ENCODE results near the gene CFAP20. TPM values are rescaled to one million over a fixed set of nuclear protein-coding genes. Genes with fewer than 3 reads are reported as not detected.
"Not testable (repeated sequence)": the region's sequence is repeated elsewhere in the genome, so short reads cannot be mapped to it uniquely, and the experiment has no call there.

Gene CFAP20
- total and polyA plus RNA-seq, 2 experiments from 2014 or later: 71.6 to 74.6 TPM

- H3K4me3 ChIP-seq: no peak overlapping the region
- no peaks in the 10 kb centered on the region for H3K9me2 ChIP-seq (replicated peaks; ENCODE audit: insufficient read depth)
- no peak overlapping the region for H2AFZ ChIP-seq
- H3K4me1 ChIP-seq (ENCODE audit: insufficient read depth): no peaks in the 10 kb centered on the region
- H3K4me2 ChIP-seq: no peak overlapping the region
- no peaks in the 10 kb centered on the region for H3K36me3 ChIP-seq (replicated peaks; ENCODE audit: insufficient read depth, low read depth)
- H4K20me1 ChIP-seq (ENCODE audit: insufficient read depth, poor library complexity, severe bottlenecking): no peaks in the 10 kb centered on the region
- no peak for DNase-seq (ENCODE audit: low spot score)
- TF ChIP-seq EZH2phosphoT487 (IDR thresholded peaks at IDR 0.05; ENCODE audit: low read depth, severe bottlenecking, unreplicated experiment) (no peak), CTCF (IDR thresholded peaks at IDR 0.05; ENCODE audit: poor library complexity) (no peak), EZH2 (IDR thresholded peaks at IDR 0.05; ENCODE audit: borderline replicate concordance) (no peak)
- 90% methylated on average over 15 of the region's 15 CpGs for WGBS (ENCODE audit: low lambda C conversion rate, missing lambda C conversion rate)
- H3K27me3 ChIP-seq: no peaks in the 10 kb centered on the region
- H3K27ac ChIP-seq: no peak overlapping the region
- no peaks in the 10 kb centered on the region for H3K9me3 ChIP-seq (ENCODE audit: low read depth)
- H3K79me2 ChIP-seq: no peaks in the 10 kb centered on the region
These were observed 34.2 kb downstream of the CFAP20 start for GRCh38 chr16:58094791-58095574.

GRCh38 chr16:58094026-58094425 lies 35.2 kb downstream of the CFAP20 start:
- H3K27ac ChIP-seq: no peak overlapping the region
- H3K4me1 ChIP-seq (ENCODE audit: insufficient read depth): no peaks in the 10 kb centered on the region
- TF ChIP-seq EZH2 (IDR thresholded peaks at IDR 0.05; ENCODE audit: borderline replicate concordance) (no peak), EZH2phosphoT487 (IDR thresholded peaks at IDR 0.05; ENCODE audit: low read depth, severe bottlenecking, unreplicated experiment) (no peak), CTCF (IDR thresholded peaks at IDR 0.05; ENCODE audit: poor library complexity) (no peak)
- no peaks in the 10 kb centered on the region for H3K9me3 ChIP-seq (ENCODE audit: low read depth)
- no peak for DNase-seq (ENCODE audit: low spot score)
- H2AFZ ChIP-seq: no peak overlapping the region
- 95% methylated on average over 5 of the region's 5 CpGs for WGBS (ENCODE audit: low lambda C conversion rate, missing lambda C conversion rate)
- H3K9me2 ChIP-seq (replicated peaks; ENCODE audit: insufficient read depth): no peaks in the 10 kb centered on the region
- no peaks in the 10 kb centered on the region for H4K20me1 ChIP-seq (ENCODE audit: insufficient read depth, poor library complexity, severe bottlenecking)
- no peak overlapping the region for H3K4me3 ChIP-seq
- no peak overlapping the region for H3K4me2 ChIP-seq
- no peaks in the 10 kb centered on the region for H3K36me3 ChIP-seq (replicated peaks; ENCODE audit: insufficient read depth, low read depth)
- no peaks in the 10 kb centered on the region for H3K79me2 ChIP-seq
- H3K27me3 ChIP-seq: no peaks in the 10 kb centered on the region

- H3K27me3 ChIP-seq; H2AFZ ChIP-seq; H3K79me2 ChIP-seq; H3K9me3 ChIP-seq (ENCODE audit: low read depth); H3K9me2 ChIP-seq (replicated peaks; ENCODE audit: insufficient read depth); H3K4me3 ChIP-seq; DNase-seq (ENCODE audit: low spot score); H3K4me2 ChIP-seq; H3K4me1 ChIP-seq (ENCODE audit: insufficient read depth); H3K36me3 ChIP-seq (replicated peaks; ENCODE audit: insufficient read depth, low read depth); H4K20me1 ChIP-seq (ENCODE audit: insufficient read depth, poor library complexity, severe bottlenecking); H3K27ac ChIP-seq: not testable (repeated sequence)
- 91% methylated on average over 3 of the region's 3 CpGs for WGBS (ENCODE audit: low lambda C conversion rate, missing lambda C conversion rate)
These were observed 38.8 kb downstream of the CFAP20 start for GRCh38 chr16:58090396-58090795.

- no peaks in the 10 kb centered on the region for H3K27me3 ChIP-seq
- DNase-seq (ENCODE audit: low spot score): no peak
- no peak overlapping the region for H2AFZ ChIP-seq
- H3K4me1 ChIP-seq (ENCODE audit: insufficient read depth): no peaks in the 10 kb centered on the region
- H3K36me3 ChIP-seq (replicated peaks; ENCODE audit: insufficient read depth, low read depth): no peaks in the 10 kb centered on the region
- H3K4me3 ChIP-seq: no peak overlapping the region
- no peaks in the 10 kb centered on the region for H4K20me1 ChIP-seq (ENCODE audit: insufficient read depth, poor library complexity, severe bottlenecking)
- TF ChIP-seq EZH2 (IDR thresholded peaks at IDR 0.05; ENCODE audit: borderline replicate concordance) (no peak), EZH2phosphoT487 (IDR thresholded peaks at IDR 0.05; ENCODE audit: low read depth, severe bottlenecking, unreplicated experiment) (no peak), CTCF (IDR thresholded peaks at IDR 0.05; ENCODE audit: poor library complexity) (no peak)
- no peaks in the 10 kb centered on the region for H3K79me2 ChIP-seq
- WGBS (ENCODE audit: low lambda C conversion rate, missing lambda C conversion rate): 86% methylated on average over 8 of the region's 9 CpGs
- no peaks in the 10 kb centered on the region for H3K9me2 ChIP-seq (replicated peaks; ENCODE audit: insufficient read depth)
- no peak overlapping the region for H3K27ac ChIP-seq
- H3K4me2 ChIP-seq: no peak overlapping the region
- no peaks in the 10 kb centered on the region for H3K9me3 ChIP-seq (ENCODE audit: low read depth)
These were observed 41.1 kb downstream of the CFAP20 start for GRCh38 chr16:58088091-58088490.
